ENCODE measurements around the gene TMSB10. TPM values are rescaled to one million over a fixed set of nuclear protein-coding genes. Genes with fewer than 3 reads are reported as not detected.
"Not testable (repeated sequence)": the region's sequence is repeated elsewhere in the genome, so short reads cannot be mapped to it uniquely, and the experiment has no call there.

The TMSB10 gene
- total and polyA plus RNA-seq, 2 experiments from 2014 or later, result 2,879 to 2,904 TPM

DNA sequence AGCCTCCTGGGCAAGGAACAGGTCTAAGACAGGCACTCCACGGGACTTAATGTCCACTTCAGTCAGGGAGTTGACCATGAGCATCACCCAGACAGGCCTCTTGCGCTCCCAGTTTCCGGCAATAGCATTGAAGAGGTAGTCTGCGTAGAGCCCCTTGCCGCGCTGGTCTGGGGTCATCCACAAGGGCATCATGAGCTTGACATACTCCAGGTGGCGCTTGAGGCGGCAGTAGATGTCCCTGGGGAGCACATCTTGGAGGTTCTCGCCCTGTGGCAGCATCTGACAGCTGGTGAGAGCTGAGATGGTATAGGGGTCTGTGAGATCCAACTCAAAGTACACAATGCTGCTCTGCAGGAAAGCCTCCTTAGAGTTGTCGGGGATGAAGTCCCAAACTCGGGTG is 35.1 kb upstream of the TMSB10 start:
- WGBS (ENCODE audit: low lambda C conversion rate, missing lambda C conversion rate), result 90% methylated on average over 11 of the region's 11 CpGs
- H3K79me2 ChIP-seq, result no peaks in the 10 kb centered on the region
- no peak overlapping the region for H2AFZ ChIP-seq
- H3K9me3 ChIP-seq (ENCODE audit: low read depth), result no peaks in the 10 kb centered on the region
- no peaks in the 10 kb centered on the region for H3K4me1 ChIP-seq (ENCODE audit: insufficient read depth)
- no peak overlapping the region for H3K4me3 ChIP-seq
- TF ChIP-seq EZH2phosphoT487 (IDR thresholded peaks at IDR 0.05; ENCODE audit: low read depth, severe bottlenecking, unreplicated experiment) (no peak), EZH2 (IDR thresholded peaks at IDR 0.05; ENCODE audit: borderline replicate concordance) (no peak), CTCF (IDR thresholded peaks at IDR 0.05; ENCODE audit: poor library complexity) (no peak)
- DNase-seq (ENCODE audit: low spot score), result no peak
- no peaks in the 10 kb centered on the region for H3K27me3 ChIP-seq
- H3K4me2 ChIP-seq, result no peak overlapping the region
- no peaks in the 10 kb centered on the region for H3K9me2 ChIP-seq (replicated peaks; ENCODE audit: insufficient read depth)
- H3K27ac ChIP-seq, result no peak overlapping the region
- no peaks in the 10 kb centered on the region for H4K20me1 ChIP-seq (ENCODE audit: insufficient read depth, poor library complexity, severe bottlenecking)
- no peaks in the 10 kb centered on the region for H3K36me3 ChIP-seq (replicated peaks; ENCODE audit: insufficient read depth, low read depth)

DNA sequence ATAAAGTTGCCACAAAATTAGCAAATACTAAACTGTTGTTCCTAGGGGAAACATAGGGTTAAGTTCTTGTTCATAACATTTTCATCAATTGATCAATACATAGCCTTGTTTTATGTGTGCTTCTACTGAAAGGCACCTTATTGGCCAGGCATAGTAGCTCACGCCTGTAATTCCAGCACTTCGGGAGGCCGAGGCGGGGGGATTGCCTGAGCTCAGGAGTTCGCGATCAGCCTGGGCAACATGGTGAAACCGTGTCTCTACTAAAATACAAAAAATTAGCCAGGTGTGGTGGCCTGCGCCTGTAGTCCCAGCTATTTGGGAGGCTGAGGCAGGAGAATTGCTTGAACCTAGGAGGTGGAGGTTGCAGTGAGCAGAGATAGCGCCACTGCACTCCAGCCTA is 32.8 kb upstream of the TMSB10 start:
- peaks cover 14% of the 10 kb centered on the region for H3K27me3 ChIP-seq
- not testable (repeated sequence) for H3K27ac ChIP-seq; H3K9me2 ChIP-seq (replicated peaks; ENCODE audit: insufficient read depth); H3K9me3 ChIP-seq (ENCODE audit: low read depth); H3K4me2 ChIP-seq; DNase-seq (ENCODE audit: low spot score); H3K4me3 ChIP-seq; H3K36me3 ChIP-seq (replicated peaks; ENCODE audit: insufficient read depth, low read depth); H2AFZ ChIP-seq; H4K20me1 ChIP-seq (ENCODE audit: insufficient read depth, poor library complexity, severe bottlenecking); H3K4me1 ChIP-seq (ENCODE audit: insufficient read depth); H3K79me2 ChIP-seq
- WGBS (ENCODE audit: low lambda C conversion rate, missing lambda C conversion rate), result over 99% methylated on average over 9 of the region's 9 CpGs

- no peaks in the 10 kb centered on the region for H3K9me3 ChIP-seq (ENCODE audit: low read depth)
- no peak overlapping the region for H3K27ac ChIP-seq
- no peak overlapping the region for H2AFZ ChIP-seq
- no peaks in the 10 kb centered on the region for H3K9me2 ChIP-seq (replicated peaks; ENCODE audit: insufficient read depth)
- DNase-seq (ENCODE audit: low spot score), result no peak
- WGBS (ENCODE audit: low lambda C conversion rate, missing lambda C conversion rate), result 94% methylated on average over 5 of the region's 5 CpGs
- H3K4me1 ChIP-seq (ENCODE audit: insufficient read depth), result no peaks in the 10 kb centered on the region
- no peak overlapping the region for H3K4me3 ChIP-seq
- no peak for TF ChIP-seq CTCF (IDR thresholded peaks at IDR 0.05; ENCODE audit: poor library complexity)
- no peak for TF ChIP-seq EZH2phosphoT487 (IDR thresholded peaks at IDR 0.05; ENCODE audit: low read depth, severe bottlenecking, unreplicated experiment)
- no peak for TF ChIP-seq EZH2 (IDR thresholded peaks at IDR 0.05; ENCODE audit: borderline replicate concordance)
- no peak overlapping the region for H3K4me2 ChIP-seq
- no peaks in the 10 kb centered on the region for H4K20me1 ChIP-seq (ENCODE audit: insufficient read depth, poor library complexity, severe bottlenecking)
- no peaks in the 10 kb centered on the region for H3K79me2 ChIP-seq
- H3K36me3 ChIP-seq (replicated peaks; ENCODE audit: insufficient read depth, low read depth), result no peaks in the 10 kb centered on the region
- H3K27me3 ChIP-seq, result peaks cover 19% of the 10 kb centered on the region
Measured at GRCh38 chr2:84873350-84873749, 32.1 kb upstream of the TMSB10 start.

DNA sequence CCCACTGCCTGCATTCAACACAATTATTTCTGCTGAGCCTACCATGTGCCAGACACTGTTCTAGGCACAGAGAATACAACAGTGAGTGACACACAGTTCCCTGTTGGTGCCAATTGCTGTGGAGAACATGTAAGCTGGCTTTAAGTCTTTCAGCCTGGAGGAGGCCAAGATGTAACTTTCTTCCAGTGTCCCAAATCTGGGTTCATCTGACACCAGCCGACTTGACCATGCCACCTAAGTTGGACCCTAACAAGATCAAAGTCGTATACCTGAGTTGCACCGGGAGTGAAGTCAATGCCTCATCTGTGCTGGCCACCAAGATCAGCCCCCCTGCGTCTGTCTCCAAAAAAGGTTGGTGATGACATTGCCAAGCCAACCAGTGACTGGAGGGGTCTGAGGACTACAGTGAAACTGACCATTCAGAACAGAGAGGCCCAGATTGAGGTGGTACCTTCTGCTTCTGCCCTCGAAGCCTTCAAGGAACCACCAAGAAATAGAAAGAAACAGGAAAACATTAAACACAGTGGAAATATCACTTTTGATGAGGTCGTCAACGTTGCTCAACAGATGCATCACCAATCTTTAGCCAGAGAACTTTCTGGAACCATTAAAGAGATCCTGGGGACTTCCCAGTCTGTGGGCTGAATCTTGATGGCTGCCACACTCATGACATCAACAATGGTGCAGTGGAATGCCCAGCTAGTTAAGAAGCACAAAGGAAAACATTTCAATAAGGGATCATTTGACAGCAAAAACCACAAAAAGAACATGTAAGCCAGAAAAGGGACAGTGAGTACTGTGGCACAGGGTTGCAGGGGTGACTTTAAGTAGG is 30.9 kb upstream of the TMSB10 start:
- no peak overlapping the region for H3K4me3 ChIP-seq
- no peaks in the 10 kb centered on the region for H4K20me1 ChIP-seq (ENCODE audit: insufficient read depth, poor library complexity, severe bottlenecking)
- H3K9me2 ChIP-seq (replicated peaks; ENCODE audit: insufficient read depth), result no peaks in the 10 kb centered on the region
- WGBS (ENCODE audit: low lambda C conversion rate, missing lambda C conversion rate), result 95% methylated on average over 7 of the region's 7 CpGs
- H3K9me3 ChIP-seq (ENCODE audit: low read depth), result no peaks in the 10 kb centered on the region
- no peak for TF ChIP-seq EZH2 (IDR thresholded peaks at IDR 0.05; ENCODE audit: borderline replicate concordance)
- TF ChIP-seq EZH2phosphoT487 (IDR thresholded peaks at IDR 0.05; ENCODE audit: low read depth, severe bottlenecking, unreplicated experiment), result no peak
- TF ChIP-seq CTCF (IDR thresholded peaks at IDR 0.05; ENCODE audit: poor library complexity), result no peak
- no peak overlapping the region for H3K27ac ChIP-seq
- H3K4me1 ChIP-seq (ENCODE audit: insufficient read depth), result no peaks in the 10 kb centered on the region
- H2AFZ ChIP-seq, result no peak overlapping the region
- H3K36me3 ChIP-seq (replicated peaks; ENCODE audit: insufficient read depth, low read depth), result no peaks in the 10 kb centered on the region
- no peak for DNase-seq (ENCODE audit: low spot score)
- H3K27me3 ChIP-seq, result peaks cover 32% of the 10 kb centered on the region
- H3K4me2 ChIP-seq, result no peak overlapping the region
- H3K79me2 ChIP-seq, result no peaks in the 10 kb centered on the region
